Measurements from ENCODE around the gene TPBGL.

Gene TPBGL

GRCh38 chr11:75240311-75241035, at the start of gene TPBGL:
TSS of gene TPBGL (plus strand) at chr11:75240774. CDS start at chr11:75241050, 276 bp downstream.
- no peaks in the 10 kb centered on the region for H3K36me3 Mint-ChIP-seq
- H3K9me3 Mint-ChIP-seq: no peaks in the 10 kb centered on the region
- peaks cover 90% of the 10 kb centered on the region for H3K27me3 Mint-ChIP-seq
- peak; percentile 39 for DNase-seq
- peaks cover 13% of the 10 kb centered on the region for H3K4me1 Mint-ChIP-seq
- H3K27ac Mint-ChIP-seq: no peak within 1 kb of the TSS
- peak within 1 kb of the TSS; percentile 70 for H3K4me3 Mint-ChIP-seq
- CTCF ChIA-PET: interaction anchor here (0.9 to 8.0 kb wide), 12 partner anchors 11 to 219 kb away, joined by 3 to 149 read pairs (median 6); no protein-coding TSS in a partner anchor

- no peak for DNase-seq
Observed at GRCh38 chr11:75191330-75191717, 49.2 kb upstream of the TPBGL start.

GRCh38 chr11:75193271-75193670, 47.3 kb upstream of the TPBGL start:
- CTCF ChIA-PET: no interaction called here
- H3K4me1 Mint-ChIP-seq: no peaks in the 10 kb centered on the region
- no peaks in the 10 kb centered on the region for H3K36me3 Mint-ChIP-seq
- no peak overlapping the region for H3K4me3 Mint-ChIP-seq
- no peaks in the 10 kb centered on the region for H3K9me3 Mint-ChIP-seq
- H3K27ac Mint-ChIP-seq: no peak overlapping the region
- DNase-seq: no peak
- peaks cover 62% of the 10 kb centered on the region for H3K27me3 Mint-ChIP-seq

More at GRCh38 chr11:75191330-75191717, 49.2 kb upstream of the TPBGL start:
- no peaks in the 10 kb centered on the region for H3K4me1 Mint-ChIP-seq
- H3K27me3 Mint-ChIP-seq: peaks cover 59% of the 10 kb centered on the region
- H3K27ac Mint-ChIP-seq: no peak overlapping the region
- CTCF ChIA-PET: interaction anchor here (1.2 kb wide), 1 partner anchor 47 kb away, joined by 4 read pairs; no protein-coding TSS in a partner anchor
- H3K36me3 Mint-ChIP-seq: no peaks in the 10 kb centered on the region
- no peaks in the 10 kb centered on the region for H3K9me3 Mint-ChIP-seq
- no peak overlapping the region for H3K4me3 Mint-ChIP-seq

- Mint-ChIP-seq H3K4me1 (no peaks in the 10 kb centered on the region), H3K27ac (no peak overlapping the region), H3K27me3 (peaks cover 61% of the 10 kb centered on the region), H3K4me3 (no peak overlapping the region), H3K9me3 (no peaks in the 10 kb centered on the region), H3K36me3 (no peaks in the 10 kb centered on the region)
- DNase-seq: no peak
- CTCF ChIA-PET: no interaction called here
Observed at GRCh38 chr11:75193711-75194110, 46.9 kb upstream of the TPBGL start.

- Mint-ChIP-seq H3K4me1 (no peaks in the 10 kb centered on the region), H3K27me3 (peaks cover 63% of the 10 kb centered on the region), H3K4me3 (no peak overlapping the region), H3K36me3 (no peaks in the 10 kb centered on the region), H3K27ac (no peak overlapping the region), H3K9me3 (no peaks in the 10 kb centered on the region)
- DNase-seq: no peak
- CTCF ChIA-PET: interaction anchor here (1.7 to 3.5 kb wide), 3 partner anchors 9 to 54 kb away, joined by 6 to 19 read pairs (median 14); no protein-coding TSS in a partner anchor
Observed at GRCh38 chr11:75194147-75194546, 46.4 kb upstream of the TPBGL start.

GRCh38 chr11:75195167-75195962, 45.2 kb upstream of the TPBGL start:
- no peak for DNase-seq
- Mint-ChIP-seq H3K9me3 (no peaks in the 10 kb centered on the region), H3K4me3 (no peak overlapping the region), H3K36me3 (no peaks in the 10 kb centered on the region), H3K4me1 (no peaks in the 10 kb centered on the region), H3K27me3 (peaks cover 67% of the 10 kb centered on the region), H3K27ac (no peak overlapping the region)
- CTCF ChIA-PET: interaction anchor here (0.6 to 3.5 kb wide), 6 partner anchors 8 to 263 kb away, joined by 3 to 19 read pairs (median 8); no protein-coding TSS in a partner anchor

- H3K27ac Mint-ChIP-seq: no peak overlapping the region
- peaks cover 58% of the 10 kb centered on the region for H3K27me3 Mint-ChIP-seq
- no peaks in the 10 kb centered on the region for H3K36me3 Mint-ChIP-seq
- DNase-seq: no peak
- CTCF ChIA-PET: interaction anchor here (0.7 to 3.5 kb wide), 5 partner anchors 9 to 56 kb away, joined by 3 to 19 read pairs (median 11); no protein-coding TSS in a partner anchor
- H3K4me1 Mint-ChIP-seq: no peaks in the 10 kb centered on the region
- H3K4me3 Mint-ChIP-seq: no peak overlapping the region
- no peaks in the 10 kb centered on the region for H3K9me3 Mint-ChIP-seq
Observed at GRCh38 chr11:75196426-75196825, 44.1 kb upstream of the TPBGL start.

GRCh38 chr11:75197512-75198277, 42.9 kb upstream of the TPBGL start:
- no peak overlapping the region for H3K27ac Mint-ChIP-seq
- H3K27me3 Mint-ChIP-seq: peaks cover 62% of the 10 kb centered on the region
- CTCF ChIA-PET: interaction anchor here (3.5 kb wide), 1 partner anchor 57 kb away, joined by 19 read pairs; no protein-coding TSS in a partner anchor
- no peaks in the 10 kb centered on the region for H3K9me3 Mint-ChIP-seq
- no peak for DNase-seq
- no peaks in the 10 kb centered on the region for H3K4me1 Mint-ChIP-seq
- H3K36me3 Mint-ChIP-seq: no peaks in the 10 kb centered on the region
- no peak overlapping the region for H3K4me3 Mint-ChIP-seq

- CTCF ChIA-PET: interaction anchor here (11.5 kb wide), 1 partner anchor 54 kb away, joined by 524 read pairs; the partner anchor contains the start of gene SLCO2B1
- Mint-ChIP-seq H3K36me3 (no peaks in the 10 kb centered on the region), H3K27ac (no peak overlapping the region), H3K4me1 (no peaks in the 10 kb centered on the region), H3K27me3 (peaks cover 54% of the 10 kb centered on the region), H3K4me3 (no peak overlapping the region), H3K9me3 (no peaks in the 10 kb centered on the region)
- no peak for DNase-seq
Observed at GRCh38 chr11:75198278-75198973, 42.1 kb upstream of the TPBGL start.

- Mint-ChIP-seq H3K36me3 (no peaks in the 10 kb centered on the region), H3K4me3 (no peak overlapping the region), H3K27me3 (peaks cover 44% of the 10 kb centered on the region), H3K27ac (no peak overlapping the region), H3K4me1 (no peaks in the 10 kb centered on the region), H3K9me3 (no peaks in the 10 kb centered on the region)
- CTCF ChIA-PET: interaction anchor here (11.5 kb wide), 1 partner anchor 55 kb away, joined by 524 read pairs; the partner anchor contains the start of gene SLCO2B1
- DNase-seq: no peak
Observed at GRCh38 chr11:75199412-75199955, 41.1 kb upstream of the TPBGL start.

GRCh38 chr11:75200051-75200450, 40.5 kb upstream of the TPBGL start:
- no peak for DNase-seq
- Mint-ChIP-seq H3K4me3 (no peak overlapping the region), H3K4me1 (no peaks in the 10 kb centered on the region), H3K36me3 (no peaks in the 10 kb centered on the region), H3K9me3 (no peaks in the 10 kb centered on the region), H3K27me3 (peaks cover 41% of the 10 kb centered on the region), H3K27ac (no peak overlapping the region)
- CTCF ChIA-PET: interaction anchor here (11.5 kb wide), 1 partner anchor 56 kb away, joined by 524 read pairs; the partner anchor contains the start of gene SLCO2B1

- CTCF ChIA-PET: interaction anchor here (1.3 to 11.5 kb wide), 2 partner anchors 14 to 56 kb away, joined by 4 to 524 read pairs; partner anchors contain the start of gene SLCO2B1
- Mint-ChIP-seq H3K4me3 (no peak overlapping the region), H3K27me3 (peaks cover 38% of the 10 kb centered on the region), H3K27ac (no peak overlapping the region), H3K4me1 (no peaks in the 10 kb centered on the region), H3K9me3 (no peaks in the 10 kb centered on the region), H3K36me3 (no peaks in the 10 kb centered on the region)
- no peak for DNase-seq
Observed at GRCh38 chr11:75200531-75200930, 40.0 kb upstream of the TPBGL start.

GRCh38 chr11:75201771-75202170, 38.8 kb upstream of the TPBGL start:
- Mint-ChIP-seq H3K4me1 (no peaks in the 10 kb centered on the region), H3K36me3 (no peaks in the 10 kb centered on the region), H3K27me3 (peaks cover 32% of the 10 kb centered on the region), H3K27ac (no peak overlapping the region), H3K9me3 (no peaks in the 10 kb centered on the region), H3K4me3 (no peak overlapping the region)
- no peak for DNase-seq
- CTCF ChIA-PET: interaction anchor here (1.3 to 11.5 kb wide), 3 partner anchors 13 to 272 kb away, joined by 4 to 524 read pairs (median 6); partner anchors contain the start of gene SLCO2B1
